Ishikawa (cell line): Measurements from ENCODE around the gene SHKBP1.

Experiments used
- CEBPB ChIP-seq: IDR thresholded peaks from 2 replicates; pipeline ENCODE4 v1.6.1; 2012
- CREB1 ChIP-seq: IDR thresholded peaks from 2 replicates; pipeline ENCODE4 v1.6.1; 2012; ENCODE audit warnings: low read depth
- EP300 ChIP-seq: IDR thresholded peaks from 2 replicates; pipeline ENCODE4 v1.6.1; 2012; ENCODE audit warnings: borderline replicate concordance
- RAD21 ChIP-seq: IDR thresholded peaks from 2 replicates; pipeline ENCODE4 v1.6.1; 2012; ENCODE audit warnings: low read depth
- TCF12 ChIP-seq: IDR thresholded peaks from 2 replicates; pipeline ENCODE4 v1.6.1; 2012; ENCODE audit warnings: low read depth
- TEAD4 ChIP-seq: IDR thresholded peaks from 2 replicates; pipeline ENCODE4 v1.6.1; 2012
- YY1 ChIP-seq: IDR thresholded peaks from 2 replicates; pipeline ENCODE4 v1.6.1; 2012; ENCODE audit warnings: low read depth
- ZBTB7A ChIP-seq: IDR thresholded peaks from 2 replicates; pipeline ENCODE4 v1.6.1; 2012; ENCODE audit warnings: low read depth
- TF ChIP-seq, protein P1 (sequence below): IDR thresholded peaks from 2 replicates; pipeline ENCODE4 v1.6.1; 2012
- TF ChIP-seq, protein P2 (sequence below): IDR thresholded peaks from 2 replicates; pipeline ENCODE4 v1.6.1; 2012; ENCODE audit warnings: low read depth, mild to moderate bottlenecking
- TF ChIP-seq, protein P3 (sequence below): IDR thresholded peaks from 2 replicates; pipeline ENCODE4 v1.6.1; 2012

DNA sequence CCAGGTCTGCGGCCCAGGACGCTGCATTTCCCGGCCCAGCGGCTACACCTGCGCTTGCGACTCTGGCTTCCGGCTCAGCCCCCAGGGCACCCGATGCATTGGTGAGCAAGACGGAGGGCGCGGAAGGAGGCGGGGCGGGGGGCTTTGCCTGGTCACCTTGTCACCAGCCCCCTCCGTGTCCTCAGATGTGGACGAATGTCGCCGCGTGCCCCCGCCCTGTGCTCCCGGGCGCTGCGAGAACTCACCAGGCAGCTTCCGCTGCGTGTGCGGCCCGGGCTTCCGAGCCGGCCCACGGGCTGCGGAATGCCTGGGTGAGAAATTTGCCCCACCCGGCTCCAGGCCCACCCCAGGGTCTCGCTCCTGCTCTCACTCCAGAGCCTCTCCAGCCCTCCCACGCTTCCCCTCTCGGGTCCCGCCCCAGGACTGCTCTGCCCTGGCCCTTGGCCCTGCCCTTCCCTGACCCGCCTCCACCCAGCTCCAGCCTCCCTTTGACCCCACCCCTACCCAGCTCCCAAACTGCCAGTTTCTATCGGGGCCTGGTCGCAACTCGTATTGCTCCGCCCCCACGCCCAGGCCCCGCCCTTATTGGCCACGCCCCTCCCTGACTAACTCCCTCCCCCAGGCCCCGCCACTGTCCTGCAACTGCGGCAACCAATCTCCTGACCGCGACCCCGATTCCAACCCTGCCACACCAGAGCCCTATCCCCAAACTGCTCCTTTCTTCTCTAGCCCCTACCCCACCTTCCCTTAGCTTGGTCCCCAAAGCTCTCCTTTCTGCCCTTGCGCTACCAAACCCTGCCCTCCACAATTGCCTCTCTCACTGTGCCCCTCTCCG is 33.1 kb downstream of the SHKBP1 start:
- TF ChIP-seq, protein P1, sequence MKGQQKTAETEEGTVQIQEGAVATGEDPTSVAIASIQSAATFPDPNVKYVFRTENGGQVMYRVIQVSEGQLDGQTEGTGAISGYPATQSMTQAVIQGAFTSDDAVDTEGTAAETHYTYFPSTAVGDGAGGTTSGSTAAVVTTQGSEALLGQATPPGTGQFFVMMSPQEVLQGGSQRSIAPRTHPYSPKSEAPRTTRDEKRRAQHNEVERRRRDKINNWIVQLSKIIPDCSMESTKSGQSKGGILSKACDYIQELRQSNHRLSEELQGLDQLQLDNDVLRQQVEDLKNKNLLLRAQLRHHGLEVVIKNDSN: no peak
- TF ChIP-seq, protein P2, sequence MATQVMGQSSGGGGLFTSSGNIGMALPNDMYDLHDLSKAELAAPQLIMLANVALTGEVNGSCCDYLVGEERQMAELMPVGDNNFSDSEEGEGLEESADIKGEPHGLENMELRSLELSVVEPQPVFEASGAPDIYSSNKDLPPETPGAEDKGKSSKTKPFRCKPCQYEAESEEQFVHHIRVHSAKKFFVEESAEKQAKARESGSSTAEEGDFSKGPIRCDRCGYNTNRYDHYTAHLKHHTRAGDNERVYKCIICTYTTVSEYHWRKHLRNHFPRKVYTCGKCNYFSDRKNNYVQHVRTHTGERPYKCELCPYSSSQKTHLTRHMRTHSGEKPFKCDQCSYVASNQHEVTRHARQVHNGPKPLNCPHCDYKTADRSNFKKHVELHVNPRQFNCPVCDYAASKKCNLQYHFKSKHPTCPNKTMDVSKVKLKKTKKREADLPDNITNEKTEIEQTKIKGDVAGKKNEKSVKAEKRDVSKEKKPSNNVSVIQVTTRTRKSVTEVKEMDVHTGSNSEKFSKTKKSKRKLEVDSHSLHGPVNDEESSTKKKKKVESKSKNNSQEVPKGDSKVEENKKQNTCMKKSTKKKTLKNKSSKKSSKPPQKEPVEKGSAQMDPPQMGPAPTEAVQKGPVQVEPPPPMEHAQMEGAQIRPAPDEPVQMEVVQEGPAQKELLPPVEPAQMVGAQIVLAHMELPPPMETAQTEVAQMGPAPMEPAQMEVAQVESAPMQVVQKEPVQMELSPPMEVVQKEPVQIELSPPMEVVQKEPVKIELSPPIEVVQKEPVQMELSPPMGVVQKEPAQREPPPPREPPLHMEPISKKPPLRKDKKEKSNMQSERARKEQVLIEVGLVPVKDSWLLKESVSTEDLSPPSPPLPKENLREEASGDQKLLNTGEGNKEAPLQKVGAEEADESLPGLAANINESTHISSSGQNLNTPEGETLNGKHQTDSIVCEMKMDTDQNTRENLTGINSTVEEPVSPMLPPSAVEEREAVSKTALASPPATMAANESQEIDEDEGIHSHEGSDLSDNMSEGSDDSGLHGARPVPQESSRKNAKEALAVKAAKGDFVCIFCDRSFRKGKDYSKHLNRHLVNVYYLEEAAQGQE: no peak
- TF ChIP-seq, protein P3, sequence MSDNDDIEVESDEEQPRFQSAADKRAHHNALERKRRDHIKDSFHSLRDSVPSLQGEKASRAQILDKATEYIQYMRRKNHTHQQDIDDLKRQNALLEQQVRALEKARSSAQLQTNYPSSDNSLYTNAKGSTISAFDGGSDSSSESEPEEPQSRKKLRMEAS: peak; percentile 59; the same call in 1 of the 2 replicates
- TF ChIP-seq CEBPB: no peak
- no peak for TF ChIP-seq TEAD4
- no peak for TF ChIP-seq CREB1
- TF ChIP-seq EP300: no peak
- no peak for TF ChIP-seq YY1
- TF ChIP-seq ZBTB7A: peak; percentile 76; the same call in 1 of the 2 replicates
- no peak for TF ChIP-seq RAD21
- no peak for TF ChIP-seq TCF12
